SK-N-MC (cell line): ENCODE measurements around the gene CDC42BPB.

Experiments
- EZH2 ChIP-seq: fragments of 200-600 bp; sonication (generic); IDR thresholded peaks from one replicate; pipeline ENCODE4 v1.6.1; 2017; ENCODE audit warnings: antibody characterized with exemption
- POLR2AphosphoS5 ChIP-seq: IDR thresholded peaks from 2 replicates; pipeline ENCODE4 v1.6.1; 2012; ENCODE audit warnings: mild to moderate bottlenecking, low read depth, low read length, borderline replicate concordance

DNA sequence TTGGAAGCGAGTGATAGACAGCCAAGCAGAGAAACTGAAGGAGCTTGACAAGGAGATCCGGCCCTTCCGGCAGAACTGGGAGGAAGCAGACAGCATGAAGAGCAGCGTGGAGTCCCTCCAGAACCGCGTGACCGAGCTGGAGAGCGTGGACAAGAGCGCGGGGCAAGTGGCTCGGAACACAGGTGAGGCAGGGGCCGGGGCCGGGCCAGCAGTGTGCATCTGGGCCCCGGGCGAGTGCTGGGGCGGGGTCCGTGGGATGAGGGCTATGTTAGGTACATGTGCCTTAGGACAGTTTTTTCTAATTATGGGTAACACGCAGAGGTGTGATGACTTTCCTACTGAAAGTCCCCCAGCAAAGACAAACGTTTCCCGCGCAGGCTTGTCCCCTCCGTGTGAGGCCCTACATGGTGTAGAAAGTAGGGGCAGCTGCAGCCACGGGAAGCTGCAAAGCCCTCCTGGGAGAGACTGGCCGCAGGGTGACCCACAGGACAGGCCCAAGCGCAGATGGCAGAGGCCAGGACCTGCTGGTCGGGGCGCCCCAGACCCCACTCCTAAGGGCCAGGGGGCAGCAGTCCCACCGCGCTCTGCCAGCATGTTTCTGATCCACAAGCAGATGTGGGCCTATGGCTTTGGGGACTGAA, 154.0 kb downstream of the CDC42BPB start:
- TF ChIP-seq POLR2AphosphoS5: no peak
- TF ChIP-seq EZH2: no peak
